Measurements from ENCODE around the gene SPP1.

Gene SPP1

GRCh38 chr4:87975466-87975865 lies at the start of gene SPP1:
SPP1 (plus strand) TSS chr4:87975714; CDS start chr4:87976896, 1,182 bp downstream.
- DNase-seq (ENCODE audit: low read depth, low spot score) = peak; percentile 40
- Histone ChIP-seq H3K4me3 (ENCODE audit: insufficient read length, low read depth) (peak within 1 kb of the TSS; percentile 57), H3K9ac (ENCODE audit: insufficient read length, low read depth) (peak within 1 kb of the TSS; percentile 71), H3K4me1 (ENCODE audit: insufficient read depth, insufficient read length) (no peaks in the 10 kb centered on the region), H3K9me3 (ENCODE audit: insufficient read depth, low read length) (no peaks in the 10 kb centered on the region), H3K27me3 (ENCODE audit: insufficient read depth, insufficient read length) (no peaks in the 10 kb centered on the region), H3K36me3 (ENCODE audit: insufficient read depth, insufficient read length, low read length) (peaks cover 30% of the 10 kb centered on the region)
- TF ChIP-seq ZNF274 (IDR thresholded peaks at IDR 0.05; ENCODE audit: low read depth, low read length) (no peak), YY1 (IDR thresholded peaks at IDR 0.05; ENCODE audit: insufficient read depth, insufficient read length) (no peak), SUZ12 (IDR thresholded peaks at IDR 0.05; ENCODE audit: extremely low read depth, insufficient read depth, insufficient read length) (no peak)

- H3K9ac ChIP-seq (ENCODE audit: insufficient read length, low read depth) = no peak overlapping the region
- no peaks in the 10 kb centered on the region for H3K4me1 ChIP-seq (ENCODE audit: insufficient read depth, insufficient read length)
- no peaks in the 10 kb centered on the region for H3K27me3 ChIP-seq (ENCODE audit: insufficient read depth, insufficient read length)
- H3K36me3 ChIP-seq (ENCODE audit: insufficient read depth, insufficient read length, low read length) = no peaks in the 10 kb centered on the region
- H3K9me3 ChIP-seq (ENCODE audit: insufficient read depth, low read length) = no peaks in the 10 kb centered on the region
- DNase-seq (ENCODE audit: low read depth, low spot score) = no peak
- TF ChIP-seq SUZ12 (IDR thresholded peaks at IDR 0.05; ENCODE audit: extremely low read depth, insufficient read depth, insufficient read length) (no peak), ZNF274 (IDR thresholded peaks at IDR 0.05; ENCODE audit: low read depth, low read length) (no peak), YY1 (IDR thresholded peaks at IDR 0.05; ENCODE audit: insufficient read depth, insufficient read length) (no peak)
- no peak overlapping the region for H3K4me3 ChIP-seq (ENCODE audit: insufficient read length, low read depth)
Observed at GRCh38 chr4:87926554-87927098, 48.9 kb upstream of the SPP1 start.

- TF ChIP-seq ZNF274 (IDR thresholded peaks at IDR 0.05; ENCODE audit: low read depth, low read length) (no peak), YY1 (IDR thresholded peaks at IDR 0.05; ENCODE audit: insufficient read depth, insufficient read length) (no peak)
Observed at GRCh38 chr4:87930629-87931028, 44.9 kb upstream of the SPP1 start.

GRCh38 chr4:87931932-87932331 lies 43.6 kb upstream of the SPP1 start:
- H3K4me1 ChIP-seq (ENCODE audit: insufficient read depth, insufficient read length) = no peaks in the 10 kb centered on the region
- H3K27me3 ChIP-seq (ENCODE audit: insufficient read depth, insufficient read length) = no peaks in the 10 kb centered on the region
- no peak overlapping the region for H3K9ac ChIP-seq (ENCODE audit: insufficient read length, low read depth)
- TF ChIP-seq YY1 (IDR thresholded peaks at IDR 0.05; ENCODE audit: insufficient read depth, insufficient read length) = no peak
- no peak for TF ChIP-seq ZNF274 (IDR thresholded peaks at IDR 0.05; ENCODE audit: low read depth, low read length)
- TF ChIP-seq SUZ12 (IDR thresholded peaks at IDR 0.05; ENCODE audit: extremely low read depth, insufficient read depth, insufficient read length) = no peak
- H3K4me3 ChIP-seq (ENCODE audit: insufficient read length, low read depth) = no peak overlapping the region
- peaks cover 6% of the 10 kb centered on the region; the same call in 1 of the 2 replicates for H3K9me3 ChIP-seq (ENCODE audit: insufficient read depth, low read length)
- DNase-seq (ENCODE audit: low read depth, low spot score) = no peak
- H3K36me3 ChIP-seq (ENCODE audit: insufficient read depth, insufficient read length, low read length) = no peaks in the 10 kb centered on the region

More at GRCh38 chr4:87930629-87931028, 44.9 kb upstream of the SPP1 start:
- DNase-seq (ENCODE audit: low read depth, low spot score) = no peak
- Histone ChIP-seq H3K4me3 (ENCODE audit: insufficient read length, low read depth) (no peak overlapping the region), H3K27me3 (ENCODE audit: insufficient read depth, insufficient read length) (no peaks in the 10 kb centered on the region), H3K36me3 (ENCODE audit: insufficient read depth, insufficient read length, low read length) (no peaks in the 10 kb centered on the region), H3K9ac (ENCODE audit: insufficient read length, low read depth) (no peak overlapping the region), H3K9me3 (ENCODE audit: insufficient read depth, low read length) (peaks cover 4% of the 10 kb centered on the region; the same call in 1 of the 2 replicates), H3K4me1 (ENCODE audit: insufficient read depth, insufficient read length) (no peaks in the 10 kb centered on the region)

- H3K9me3 ChIP-seq (ENCODE audit: insufficient read depth, low read length) = peaks cover 6% of the 10 kb centered on the region; the same call in 1 of the 2 replicates
- no peaks in the 10 kb centered on the region for H3K36me3 ChIP-seq (ENCODE audit: insufficient read depth, insufficient read length, low read length)
- H3K4me1 ChIP-seq (ENCODE audit: insufficient read depth, insufficient read length) = no peaks in the 10 kb centered on the region
- H3K9ac ChIP-seq (ENCODE audit: insufficient read length, low read depth) = no peak overlapping the region
- no peak for DNase-seq (ENCODE audit: low read depth, low spot score)
- no peak for TF ChIP-seq YY1 (IDR thresholded peaks at IDR 0.05; ENCODE audit: insufficient read depth, insufficient read length)
- no peak for TF ChIP-seq ZNF274 (IDR thresholded peaks at IDR 0.05; ENCODE audit: low read depth, low read length)
- TF ChIP-seq SUZ12 (IDR thresholded peaks at IDR 0.05; ENCODE audit: extremely low read depth, insufficient read depth, insufficient read length) = no peak
- H3K27me3 ChIP-seq (ENCODE audit: insufficient read depth, insufficient read length) = no peaks in the 10 kb centered on the region
- no peak overlapping the region for H3K4me3 ChIP-seq (ENCODE audit: insufficient read length, low read depth)
Observed at GRCh38 chr4:87932718-87933141, 42.8 kb upstream of the SPP1 start.

GRCh38 chr4:87933337-87933736 lies 42.2 kb upstream of the SPP1 start:
- peaks cover 6% of the 10 kb centered on the region; the same call in 1 of the 2 replicates for H3K9me3 ChIP-seq (ENCODE audit: insufficient read depth, low read length)
- no peak for DNase-seq (ENCODE audit: low read depth, low spot score)
- no peak overlapping the region for H3K9ac ChIP-seq (ENCODE audit: insufficient read length, low read depth)
- TF ChIP-seq ZNF274 (IDR thresholded peaks at IDR 0.05; ENCODE audit: low read depth, low read length) (no peak), SUZ12 (IDR thresholded peaks at IDR 0.05; ENCODE audit: extremely low read depth, insufficient read depth, insufficient read length) (no peak), YY1 (IDR thresholded peaks at IDR 0.05; ENCODE audit: insufficient read depth, insufficient read length) (no peak)
- no peaks in the 10 kb centered on the region for H3K27me3 ChIP-seq (ENCODE audit: insufficient read depth, insufficient read length)
- H3K36me3 ChIP-seq (ENCODE audit: insufficient read depth, insufficient read length, low read length) = no peaks in the 10 kb centered on the region
- H3K4me3 ChIP-seq (ENCODE audit: insufficient read length, low read depth) = no peak overlapping the region
- no peaks in the 10 kb centered on the region for H3K4me1 ChIP-seq (ENCODE audit: insufficient read depth, insufficient read length)

GRCh38 chr4:87934157-87934704 lies 41.3 kb upstream of the SPP1 start:
- DNase-seq (ENCODE audit: low read depth, low spot score) = no peak
- H3K27me3 ChIP-seq (ENCODE audit: insufficient read depth, insufficient read length) = no peaks in the 10 kb centered on the region
- H3K4me1 ChIP-seq (ENCODE audit: insufficient read depth, insufficient read length) = no peaks in the 10 kb centered on the region
- no peak for TF ChIP-seq SUZ12 (IDR thresholded peaks at IDR 0.05; ENCODE audit: extremely low read depth, insufficient read depth, insufficient read length)
- TF ChIP-seq ZNF274 (IDR thresholded peaks at IDR 0.05; ENCODE audit: low read depth, low read length) = no peak
- TF ChIP-seq YY1 (IDR thresholded peaks at IDR 0.05; ENCODE audit: insufficient read depth, insufficient read length) = no peak
- H3K36me3 ChIP-seq (ENCODE audit: insufficient read depth, insufficient read length, low read length) = no peaks in the 10 kb centered on the region
- no peak overlapping the region for H3K9ac ChIP-seq (ENCODE audit: insufficient read length, low read depth)
- no peak overlapping the region for H3K4me3 ChIP-seq (ENCODE audit: insufficient read length, low read depth)
- peaks cover 6% of the 10 kb centered on the region; the same call in 1 of the 2 replicates for H3K9me3 ChIP-seq (ENCODE audit: insufficient read depth, low read length)
